G401.6 (cell line): ENCODE data around the gene INTS6.
"Not testable (repeated sequence)": the region's sequence is repeated elsewhere in the genome, so short reads cannot be mapped to it uniquely, and the experiment has no call there.

Source experiments
- FAIRE-seq: peaks from 2 replicates; lab custom pipeline; 2012; peaks lifted over from hg19 to GRCh38; lab: Jason Lieb, UNC

INTS6 gene

DNA sequence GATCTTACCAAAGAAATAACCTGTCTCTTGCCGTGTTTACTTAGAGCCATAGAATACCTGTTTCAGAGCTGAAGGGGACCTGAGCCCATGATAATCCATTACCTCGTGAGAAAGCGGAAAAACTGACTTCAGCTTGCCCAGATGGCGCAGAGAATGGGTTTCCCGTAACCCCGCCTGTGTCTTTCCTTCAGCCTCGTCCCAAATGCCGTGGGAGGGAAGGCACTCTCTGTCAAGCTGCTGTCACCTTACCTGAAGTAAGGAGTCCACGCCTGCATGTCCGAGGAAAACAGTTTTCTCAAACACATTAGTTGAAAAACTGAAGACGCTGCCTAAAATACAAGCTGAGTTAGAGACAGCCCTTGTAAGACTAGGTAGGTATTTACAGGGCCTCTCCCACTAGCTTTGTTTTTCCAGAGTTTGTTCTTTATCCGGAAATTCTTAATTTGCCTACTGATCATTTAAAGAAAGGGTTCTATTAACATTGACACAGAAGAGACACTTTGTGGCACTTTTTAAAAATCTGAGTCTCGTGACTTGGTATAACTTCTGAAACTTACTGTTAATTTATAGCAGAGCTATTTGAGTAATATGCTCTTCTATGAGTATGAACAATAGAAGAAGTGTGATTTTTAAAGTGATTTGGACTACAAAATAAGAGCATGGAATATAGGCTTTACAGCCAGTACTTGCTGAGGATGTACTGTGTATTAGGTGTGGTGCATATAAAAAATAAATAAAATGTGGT, 1.3 kb upstream of the INTS6 start:
- no peak for FAIRE-seq

DNA sequence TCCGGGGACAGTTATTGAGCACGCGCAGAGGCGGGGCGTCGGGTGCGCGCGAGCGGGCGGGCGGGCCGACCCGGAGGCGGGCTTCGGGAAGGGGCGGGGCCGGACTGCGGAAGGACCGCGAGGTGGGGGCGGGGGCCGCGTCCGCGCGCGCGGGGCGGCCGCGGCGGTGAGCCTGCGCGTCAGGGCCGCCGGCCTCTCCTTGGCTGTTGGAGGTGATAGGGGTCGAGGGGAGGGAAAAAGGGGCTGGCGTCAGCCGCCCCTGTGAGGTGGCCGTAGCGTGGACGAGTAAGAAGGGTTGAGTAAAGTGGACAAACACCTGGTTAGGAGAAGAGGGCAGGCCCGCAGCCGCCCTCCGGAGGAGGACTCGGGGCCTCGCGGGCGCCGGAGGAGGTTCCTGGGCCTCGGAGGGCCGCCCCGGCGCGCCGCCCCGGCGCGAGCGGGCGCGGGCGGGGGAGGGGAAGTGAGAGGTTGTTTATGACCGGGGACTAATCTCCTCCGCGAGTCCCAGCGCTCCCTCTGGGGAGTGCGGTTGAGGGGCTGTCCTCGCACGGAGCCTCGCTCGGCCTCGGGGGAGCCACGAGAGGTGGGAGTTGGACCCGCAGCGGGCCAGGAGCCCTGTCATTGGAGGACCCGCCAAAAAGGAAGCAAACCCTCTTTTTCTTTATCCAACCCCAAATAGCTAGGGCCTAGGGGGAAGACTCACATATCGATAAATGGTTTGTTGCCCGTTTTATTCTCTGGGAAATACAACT, 547 bp upstream of the INTS6 start:
- FAIRE-seq = no peak

DNA sequence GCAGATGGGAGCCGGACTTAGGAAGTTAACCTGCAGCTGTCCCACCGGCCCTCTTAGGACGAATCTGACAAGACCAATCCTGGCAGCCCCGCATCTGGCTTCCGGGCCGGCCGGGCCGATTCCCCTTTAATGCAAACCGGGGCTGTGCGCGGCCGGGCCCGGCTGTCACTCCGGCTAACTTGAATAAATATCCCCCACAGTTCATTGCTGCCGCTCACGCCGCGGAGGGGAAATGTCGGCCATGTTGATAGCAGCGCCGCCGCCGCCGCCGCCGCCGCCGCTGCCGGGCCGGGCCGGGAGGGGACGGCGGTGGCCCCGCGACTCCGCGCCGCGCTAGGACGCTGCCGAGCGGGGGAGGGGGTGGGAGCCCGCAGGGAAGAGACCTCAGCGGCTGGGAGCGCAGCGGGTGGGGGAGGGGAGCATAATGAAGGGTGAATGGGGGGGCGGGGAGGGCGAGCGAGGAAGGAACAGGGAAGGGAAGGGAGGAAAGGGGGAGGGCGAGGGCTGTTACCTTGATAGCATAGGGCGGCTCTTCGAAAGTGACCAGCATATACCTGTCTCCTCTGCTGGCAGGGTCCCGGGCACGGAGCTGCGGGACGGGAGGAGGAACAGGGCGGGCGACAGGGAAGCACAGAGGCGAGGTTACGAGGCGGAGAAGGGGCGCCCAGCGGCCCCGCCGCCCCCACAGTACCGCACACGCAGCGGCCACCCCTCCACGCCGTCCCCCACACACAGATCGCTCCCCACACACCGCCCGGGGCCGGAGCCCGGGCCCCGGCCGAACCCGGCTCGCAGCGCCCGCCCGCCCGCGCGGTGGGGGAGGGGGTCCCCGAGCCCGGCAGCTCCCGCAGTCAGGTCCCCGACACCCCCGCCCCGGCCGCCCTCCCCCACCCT, 1.1 kb downstream of the INTS6 start:
- FAIRE-seq = no peak

DNA sequence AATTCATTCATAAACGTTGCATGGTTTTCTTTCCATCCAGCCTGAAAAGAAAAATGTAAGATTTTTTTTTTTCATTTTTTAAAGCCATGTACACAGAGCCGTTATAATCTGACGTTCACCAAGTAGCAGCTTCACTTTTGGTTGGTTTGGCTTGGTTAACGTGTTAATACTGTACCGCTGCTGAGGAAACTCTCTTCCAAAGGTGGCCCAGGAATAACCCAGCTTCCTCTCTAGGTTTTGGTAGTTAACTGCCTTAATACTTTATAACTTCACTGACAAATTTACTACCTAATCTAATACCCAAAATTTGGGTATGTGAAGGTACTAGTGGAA, 1.7 kb downstream of the INTS6 start:
- no peak for FAIRE-seq

DNA sequence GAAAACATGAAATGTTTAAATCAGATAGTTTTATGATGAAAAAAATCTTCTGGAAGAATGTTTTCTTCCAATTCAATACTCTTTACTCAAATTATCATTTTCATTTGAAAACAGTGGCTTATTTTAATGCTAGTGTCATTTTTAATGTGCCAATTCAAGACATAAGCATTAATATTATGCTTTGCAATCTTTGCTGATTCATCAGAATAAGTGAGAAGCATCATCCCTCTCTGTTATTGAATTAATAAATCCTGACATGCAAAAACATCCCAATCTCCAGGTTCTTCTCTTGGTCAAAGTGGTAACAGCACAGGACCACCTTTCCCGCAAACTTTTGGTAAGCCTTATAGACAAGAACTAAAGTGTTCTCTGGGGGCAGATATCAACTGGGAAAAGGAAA, 3.8 kb downstream of the INTS6 start:
- no peak for FAIRE-seq

DNA sequence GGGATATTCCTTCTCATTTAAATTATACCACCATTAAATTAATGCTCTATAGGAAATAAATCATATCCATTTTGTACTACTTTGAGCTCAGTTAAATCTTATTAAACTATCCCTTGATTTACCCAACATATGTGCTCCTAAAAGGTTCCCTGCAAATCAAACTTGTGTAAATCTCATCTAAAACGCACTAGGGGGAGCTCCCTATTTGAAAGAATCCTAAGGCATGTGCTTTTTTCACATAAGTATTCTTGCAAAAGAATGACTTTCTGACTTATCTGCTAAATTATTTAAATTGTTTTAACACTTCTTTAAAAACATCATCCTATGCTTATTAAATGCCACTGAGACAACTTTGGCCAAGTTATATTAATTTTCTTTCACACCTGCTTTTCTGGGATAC, 7.9 kb downstream of the INTS6 start:
- peak; percentile 81 for FAIRE-seq

DNA sequence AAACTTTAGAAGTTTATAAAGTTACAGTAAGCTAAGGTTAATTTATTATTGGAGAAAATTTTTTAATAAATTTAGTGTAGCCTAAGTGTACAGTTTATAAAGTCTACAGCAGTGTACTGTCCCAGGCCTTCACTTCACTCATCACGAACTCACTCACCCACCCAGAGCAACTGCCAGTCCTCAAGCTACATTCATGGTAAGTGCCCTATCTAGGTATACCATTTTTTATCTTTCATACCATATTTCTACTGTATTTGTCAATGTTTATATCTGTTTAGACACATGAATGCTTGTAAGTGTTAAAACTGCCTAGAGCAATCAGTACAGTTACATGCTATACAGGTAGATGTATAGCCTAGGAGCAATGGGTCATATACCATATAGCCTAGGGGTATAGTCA, 12.5 kb downstream of the INTS6 start:
- FAIRE-seq = no peak

DNA sequence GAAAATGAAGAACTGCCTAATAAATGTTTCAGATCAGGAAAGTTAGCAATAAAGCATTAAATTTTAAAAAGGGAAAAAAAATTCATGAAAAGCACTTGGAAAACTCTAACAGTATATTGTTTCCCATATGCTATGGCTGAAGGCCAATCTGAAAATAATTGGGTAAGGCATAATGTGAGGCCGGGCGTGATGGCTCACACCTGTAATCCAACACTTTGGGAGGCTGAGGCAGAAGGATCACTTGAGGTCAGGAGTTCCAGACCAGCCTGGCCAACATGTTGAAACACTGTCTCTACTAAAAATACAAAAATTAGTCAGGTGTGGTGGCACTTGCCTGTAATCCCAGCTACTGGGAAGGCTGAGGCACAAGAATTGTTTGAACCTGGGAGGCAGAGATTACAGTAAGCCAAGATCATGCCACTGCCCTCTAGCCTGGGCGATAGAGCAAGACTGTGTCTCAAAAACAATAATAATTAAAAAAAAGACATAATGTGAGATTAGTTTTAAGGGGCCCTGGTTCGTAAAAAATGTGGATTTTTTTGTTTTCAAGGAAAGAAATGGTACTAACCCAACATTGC, 15.2 kb downstream of the INTS6 start:
- no peak for FAIRE-seq

DNA sequence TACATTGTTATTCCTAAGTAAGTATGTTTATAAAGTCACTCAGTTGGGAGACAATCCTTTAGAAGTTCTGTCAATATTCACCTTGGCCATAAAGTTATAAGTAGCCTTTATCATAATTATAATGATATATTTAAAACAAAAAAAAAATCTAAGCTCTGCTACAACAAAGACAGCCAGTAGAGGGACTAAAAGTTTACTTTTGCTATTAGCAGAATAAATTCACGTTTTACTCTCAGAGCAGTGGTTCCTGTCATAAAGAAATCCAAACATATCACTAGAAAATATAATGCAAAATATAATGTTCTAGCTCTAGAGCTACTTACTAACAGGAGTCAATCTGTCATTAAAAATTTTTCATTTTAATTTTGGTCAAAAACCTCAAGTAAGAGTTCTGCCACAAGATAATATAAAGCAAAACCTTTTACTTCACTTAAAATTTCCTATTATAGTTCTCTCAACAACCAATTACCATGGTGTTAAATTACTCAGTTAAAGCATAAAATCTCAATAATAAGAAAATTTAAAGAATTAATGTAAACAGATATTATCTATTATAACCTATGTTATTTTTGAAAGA, 17.7 kb downstream of the INTS6 start:
- peak; percentile 96 for FAIRE-seq

DNA sequence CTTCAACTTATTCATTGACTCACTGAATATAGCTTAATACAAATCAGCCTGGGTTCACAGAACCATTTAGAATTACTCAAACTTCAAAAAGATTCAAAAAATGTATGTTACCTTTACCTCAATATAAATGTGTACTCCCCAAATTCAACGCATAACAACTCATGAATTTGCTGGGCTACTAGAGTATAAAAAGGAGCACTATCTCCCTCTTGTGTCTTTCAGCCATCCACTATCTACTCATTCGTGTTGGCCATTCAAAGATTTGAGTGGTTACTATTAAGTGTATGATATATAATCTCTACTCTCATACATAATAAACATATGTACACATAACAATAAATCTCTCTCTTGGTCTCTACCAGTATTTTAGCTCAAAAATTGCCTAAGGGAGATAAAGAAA, 20.3 kb downstream of the INTS6 start:
- FAIRE-seq = no peak

DNA sequence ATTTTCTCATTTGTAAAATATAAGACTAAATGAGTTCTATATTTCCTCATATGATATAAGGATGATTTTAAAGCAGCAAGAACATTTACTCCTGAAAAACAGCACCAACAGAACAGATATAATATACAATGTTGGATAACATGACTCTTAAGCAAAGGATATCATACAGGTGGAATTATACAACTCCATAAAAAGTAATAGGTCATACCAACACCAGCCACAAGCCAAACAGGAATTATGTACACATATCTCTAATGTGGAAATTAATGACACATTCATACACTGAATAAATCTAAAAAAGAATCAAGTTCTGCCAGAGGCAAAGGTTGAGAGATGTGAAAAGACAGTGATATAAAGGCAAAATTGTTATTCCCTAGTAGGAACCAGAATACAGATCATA, 25.9 kb downstream of the INTS6 start:
- FAIRE-seq = no peak

DNA sequence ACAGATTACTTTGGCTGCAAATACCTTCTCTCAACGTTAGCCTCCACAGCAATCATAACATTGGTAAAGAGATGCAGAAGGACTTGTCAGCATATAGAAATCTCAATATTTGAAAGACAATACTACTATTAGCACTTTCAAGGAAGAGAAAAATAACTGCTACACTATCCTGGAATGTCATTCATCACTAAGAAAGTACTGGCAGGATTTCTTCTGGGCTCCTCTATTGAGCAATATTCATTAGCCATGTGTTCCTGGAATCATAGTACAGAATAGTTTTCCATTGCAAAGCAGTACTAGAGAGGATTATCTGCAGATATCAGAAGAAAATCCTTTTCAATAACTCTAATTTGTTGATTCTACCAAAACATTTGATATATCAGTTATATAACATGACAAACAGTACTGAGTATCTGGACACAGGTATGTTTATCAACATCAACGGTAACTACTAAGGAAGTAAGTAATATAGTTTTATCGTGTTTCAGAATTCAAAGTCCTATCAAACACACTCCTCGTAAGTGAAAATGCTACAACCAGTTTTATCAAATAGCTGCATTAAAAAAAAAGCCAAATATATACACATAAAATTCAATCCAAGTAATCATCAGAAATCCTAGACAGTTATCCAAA, 27.3 kb downstream of the INTS6 start:
- no peak for FAIRE-seq

DNA sequence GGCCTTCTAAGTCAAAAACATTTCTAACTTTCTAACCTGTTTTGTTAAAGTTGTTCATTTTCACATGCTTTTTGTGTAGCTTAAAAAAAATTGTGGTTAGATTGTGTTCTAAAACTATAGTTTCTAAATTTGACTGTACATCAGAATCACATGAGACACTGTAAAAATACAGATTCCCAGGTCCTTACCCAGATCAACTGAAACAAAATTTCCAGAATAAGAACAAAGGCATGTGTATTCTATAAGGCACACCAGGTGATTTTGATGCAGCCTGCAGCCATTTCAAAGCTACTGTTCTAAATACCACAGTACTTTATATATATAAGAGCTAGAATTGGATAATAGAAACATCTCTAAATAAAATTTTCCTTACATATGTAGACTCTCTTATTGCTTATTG, 29.1 kb downstream of the INTS6 start:
- no peak for FAIRE-seq

DNA sequence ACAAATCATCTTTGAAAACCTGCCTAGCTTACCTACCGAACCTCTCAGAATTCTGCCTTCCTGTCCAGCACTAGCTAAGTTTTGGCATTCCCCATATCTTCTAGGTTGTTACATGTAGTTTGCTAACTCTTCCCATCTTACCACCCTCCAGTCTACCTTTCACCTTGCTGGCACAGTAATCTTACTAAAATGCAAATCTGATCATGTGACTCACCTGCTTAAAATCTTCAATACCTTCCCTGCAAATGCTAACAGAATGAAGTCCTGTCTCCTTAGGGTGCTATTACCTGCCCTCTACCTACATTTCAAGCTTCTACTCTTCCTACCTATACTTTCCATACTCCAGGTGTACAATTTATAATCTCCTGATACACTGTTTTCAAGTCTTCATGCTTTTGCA, 30.4 kb downstream of the INTS6 start:
- no peak for FAIRE-seq

DNA sequence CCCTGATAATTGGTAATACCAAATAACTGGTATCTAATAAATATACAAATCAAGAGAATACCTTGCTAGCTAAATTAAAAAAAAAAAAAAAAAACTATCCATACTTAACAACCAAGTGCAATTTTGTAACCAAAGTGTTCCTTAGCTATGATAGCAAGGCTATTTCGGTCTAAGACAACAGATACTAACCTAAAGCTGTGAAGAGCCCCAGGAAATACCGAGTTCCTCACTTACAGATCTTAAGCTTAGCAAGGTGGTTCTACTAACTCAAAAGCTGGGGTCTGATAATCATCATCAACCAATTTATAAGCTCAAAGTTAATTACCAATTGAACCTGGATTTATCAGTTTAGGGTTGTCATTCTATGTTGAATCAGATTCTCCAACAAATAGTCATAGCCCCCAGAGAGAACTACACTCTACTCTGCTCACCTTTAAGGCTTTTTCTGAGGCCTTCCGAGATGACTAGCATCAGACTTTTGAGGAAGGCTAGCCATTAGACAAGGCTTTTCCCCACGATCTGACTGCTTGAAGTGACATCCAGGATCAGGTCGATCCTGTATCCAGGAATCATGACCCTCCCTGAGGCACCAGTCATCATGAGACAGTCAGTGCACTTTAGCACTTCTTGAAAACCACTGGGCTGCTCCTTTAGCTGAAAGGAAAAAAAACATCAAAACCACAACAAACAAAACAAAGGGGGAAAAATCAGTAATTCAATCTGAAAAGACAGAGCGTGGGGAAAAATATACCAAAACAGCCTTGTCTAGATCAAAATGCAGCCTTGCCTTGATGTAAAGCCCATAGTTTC, 31.9 kb downstream of the INTS6 start:
- no peak for FAIRE-seq

DNA sequence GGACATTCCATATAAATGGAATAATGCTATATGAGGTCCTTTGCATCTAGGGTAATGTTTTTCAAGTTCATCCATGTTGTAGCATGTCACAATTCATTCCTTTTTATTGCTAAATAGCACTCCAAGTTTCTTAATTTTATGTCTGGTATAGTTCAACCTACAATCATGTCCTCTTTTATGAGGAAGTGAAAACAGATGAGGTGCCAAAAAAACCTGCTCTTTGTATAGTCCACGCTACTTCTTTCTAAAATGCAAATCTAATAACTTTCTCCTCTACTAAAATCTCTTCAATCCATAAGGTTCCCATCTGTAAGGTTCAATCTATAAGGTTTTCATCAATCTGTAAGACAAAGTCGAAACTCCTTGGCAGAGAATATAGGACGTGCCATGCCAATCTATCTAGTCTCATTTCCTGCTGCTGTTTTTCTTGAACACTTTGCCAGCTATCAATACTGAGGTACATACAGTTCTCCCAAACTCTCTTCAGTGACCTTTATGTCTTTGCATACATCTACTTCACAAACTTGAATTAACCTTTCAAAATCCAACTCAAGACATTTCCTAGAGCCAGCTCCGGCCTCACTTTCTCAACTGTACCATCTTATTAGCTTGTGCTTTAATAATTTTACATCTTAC, 33.7 kb downstream of the INTS6 start:
- no peak for FAIRE-seq

DNA sequence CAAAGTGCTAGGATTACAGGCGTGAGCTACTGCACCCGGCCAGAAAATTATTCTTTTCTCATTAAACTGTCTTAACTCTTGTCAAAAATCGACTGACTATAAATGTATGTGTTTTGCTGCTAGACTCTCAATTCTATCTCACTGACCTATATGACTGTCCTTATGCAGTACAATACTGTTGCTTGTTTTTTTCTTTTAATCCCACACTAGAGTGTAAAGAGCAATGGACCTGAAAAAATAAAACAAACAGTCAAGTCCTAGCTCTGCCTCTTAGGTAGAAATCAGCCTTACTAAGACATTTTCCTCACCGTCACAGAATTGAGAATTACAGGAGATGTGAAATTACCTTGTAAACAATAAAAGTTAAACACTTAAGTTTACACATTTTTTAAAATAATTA, 35.1 kb downstream of the INTS6 start:
- no peak for FAIRE-seq

DNA sequence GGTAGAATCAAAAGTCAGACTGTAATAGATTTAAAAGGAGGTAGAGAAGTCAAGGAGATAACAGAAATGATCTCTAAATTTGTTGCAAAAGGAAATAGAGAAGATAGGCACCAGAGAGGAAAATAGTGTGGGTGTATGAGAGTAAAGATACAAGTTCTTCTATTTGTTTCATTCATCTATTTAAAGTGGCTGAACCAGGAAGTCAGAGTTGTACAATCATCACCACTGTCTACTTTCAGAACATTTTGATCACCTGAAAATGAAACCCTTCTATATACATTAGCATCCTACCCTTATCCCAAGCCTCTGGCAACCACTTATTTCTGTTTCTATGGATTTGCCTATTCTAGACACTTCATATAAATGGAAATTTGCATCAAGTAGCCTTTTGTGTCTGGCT, 36.7 kb downstream of the INTS6 start:
- FAIRE-seq = no peak

DNA sequence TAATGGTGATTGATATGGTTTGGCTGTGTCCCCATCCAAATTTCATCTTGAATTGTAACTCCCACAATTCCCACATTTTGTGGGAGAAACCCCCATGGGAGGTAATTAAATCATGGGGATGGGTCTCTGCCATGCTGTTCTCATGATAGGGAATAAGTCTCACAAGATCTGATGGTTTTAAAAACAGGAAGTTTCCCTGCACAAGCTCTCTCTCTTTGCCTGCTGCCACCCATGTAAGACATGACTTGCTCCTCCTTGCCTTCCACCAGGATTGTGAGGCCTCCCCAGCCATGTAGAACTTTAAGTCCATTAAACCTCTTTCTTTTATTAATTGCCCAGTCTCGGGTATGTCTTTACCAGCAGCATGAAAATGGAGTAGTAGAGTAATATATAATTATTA, 37.5 kb downstream of the INTS6 start:
- FAIRE-seq = not testable (repeated sequence)

DNA sequence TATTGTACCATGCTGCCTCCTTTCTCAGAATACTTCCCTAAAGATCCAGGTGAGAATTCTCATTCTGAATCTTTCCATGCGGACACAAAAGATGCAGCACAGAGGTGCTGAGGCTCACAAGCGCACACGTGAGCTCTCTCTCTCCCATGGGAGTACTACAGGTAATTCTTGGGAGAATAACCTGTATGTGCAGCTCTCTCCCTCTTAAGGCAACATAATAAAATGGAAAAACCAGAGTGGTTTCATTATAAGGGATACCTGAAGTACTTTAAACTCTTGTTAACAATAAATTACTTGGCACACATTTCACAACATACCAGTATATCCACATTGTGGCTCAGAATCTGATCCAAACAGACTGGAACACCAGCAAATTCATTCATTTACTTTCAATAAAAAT, 40.4 kb downstream of the INTS6 start:
- FAIRE-seq = no peak

DNA sequence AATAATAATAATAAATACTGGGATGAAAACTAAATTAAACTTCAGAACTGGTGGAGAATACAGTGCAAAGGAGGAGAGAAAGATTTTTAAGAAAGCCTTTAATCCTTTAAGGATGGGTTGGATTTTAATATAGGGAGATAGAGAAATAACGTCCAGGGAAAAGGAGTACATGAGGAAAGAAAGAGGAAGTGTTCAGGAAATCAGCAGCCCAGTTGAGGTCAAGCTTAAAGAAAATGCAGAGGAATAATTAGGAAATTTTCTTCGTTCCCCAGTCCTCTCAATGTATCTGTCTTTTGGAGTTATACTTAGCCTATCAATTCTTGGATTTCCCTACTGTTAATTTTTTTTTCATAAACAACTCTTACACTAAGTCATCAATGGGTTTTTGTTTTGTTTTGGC, 47.7 kb downstream of the INTS6 start:
- FAIRE-seq = no peak
